ENCODE data around the gene SFTPB. TPM values are rescaled to one million over a fixed set of nuclear protein-coding genes. Genes with fewer than 3 reads are reported as not detected.

SFTPB gene
- total and polyA plus RNA-seq, 4 donors: not detected

DNA sequence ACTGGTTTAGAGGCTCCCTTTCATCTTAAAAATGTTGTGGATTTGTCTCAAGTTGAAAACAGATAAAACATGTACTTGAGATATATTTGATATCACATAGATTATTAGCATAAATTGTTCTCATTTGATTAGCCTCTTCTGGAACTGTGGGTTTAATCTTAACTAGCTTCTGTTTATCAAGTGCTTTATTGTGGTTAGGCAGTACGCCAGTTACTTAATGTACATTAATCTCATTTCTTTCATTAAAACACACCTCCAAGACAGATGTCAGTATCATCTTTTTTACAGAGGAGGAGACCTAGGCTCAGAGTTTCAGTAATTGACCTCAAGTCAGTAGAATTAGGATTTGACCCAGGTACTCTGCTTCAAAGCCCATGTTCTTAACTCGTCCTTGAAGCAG lies 21.8 kb downstream of the SFTPB start (continued):
- TF ChIP-seq, protein P1, sequence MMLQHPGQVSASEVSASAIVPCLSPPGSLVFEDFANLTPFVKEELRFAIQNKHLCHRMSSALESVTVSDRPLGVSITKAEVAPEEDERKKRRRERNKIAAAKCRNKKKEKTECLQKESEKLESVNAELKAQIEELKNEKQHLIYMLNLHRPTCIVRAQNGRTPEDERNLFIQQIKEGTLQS (IDR thresholded peaks at IDR 0.05): no peak
- TF ChIP-seq FOXA1 (IDR thresholded peaks at IDR 0.05): no peak
- TF ChIP-seq EGR1 (IDR thresholded peaks at IDR 0.05; ENCODE audit: low read depth in 2 of 2): no peak
- TF ChIP-seq NR2F2 (IDR thresholded peaks at IDR 0.05): no peak
- TF ChIP-seq, protein P2, sequence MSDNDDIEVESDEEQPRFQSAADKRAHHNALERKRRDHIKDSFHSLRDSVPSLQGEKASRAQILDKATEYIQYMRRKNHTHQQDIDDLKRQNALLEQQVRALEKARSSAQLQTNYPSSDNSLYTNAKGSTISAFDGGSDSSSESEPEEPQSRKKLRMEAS (IDR thresholded peaks at IDR 0.05): no peak

DNA sequence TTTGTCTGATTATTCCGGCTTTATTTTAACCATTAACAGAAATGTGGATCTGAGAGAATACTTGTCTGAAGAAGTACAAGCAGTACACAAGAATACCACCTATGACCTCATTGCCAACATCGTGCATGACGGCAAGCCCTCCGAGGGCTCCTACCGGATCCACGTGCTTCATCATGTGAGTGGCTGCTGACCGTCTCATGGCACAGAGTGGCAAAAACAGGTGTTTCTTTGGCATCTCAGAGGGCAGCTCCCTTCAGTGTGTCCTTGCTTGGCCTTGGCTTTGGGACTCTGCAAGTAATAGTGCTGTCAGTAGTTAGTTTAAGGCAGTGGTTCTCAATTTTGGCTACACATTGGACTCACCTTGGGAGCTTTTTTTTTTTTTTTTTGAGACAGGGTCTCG lies 23.1 kb downstream of the SFTPB start:
- H3K4me1 ChIP-seq (ENCODE audit: control insufficient read depth in 4 of 4, insufficient read depth in 4 of 4, low read length in 3 of 4): no peaks in the 10 kb centered on the region
- peaks cover 17 to 86% (median 71%) of the 10 kb centered on the region in 4 donors for H3K36me3 ChIP-seq (ENCODE audit: control insufficient read depth in 4 of 4, insufficient read depth in 3 of 4, low read depth in 1 of 4, low read length in 3 of 4)
- no peak overlapping the region for H3K27ac ChIP-seq (ENCODE audit: low read depth in 1 of 2, low read length in 2 of 2)
- no peak for DNase-seq (ENCODE audit: low spot score)
- no peaks in the 10 kb centered on the region for H3K27me3 ChIP-seq (ENCODE audit: control insufficient read depth in 4 of 4, insufficient read depth in 4 of 4, low read length in 3 of 4)
- WGBS: 94% methylated on average over 8 of the region's 8 CpGs
- no peaks in the 10 kb centered on the region for H3K9me3 ChIP-seq (ENCODE audit: control insufficient read depth in 4 of 4, low read length in 3 of 4)
- TF ChIP-seq, protein P2 (IDR thresholded peaks at IDR 0.05): no peak
- TF ChIP-seq YY1 (IDR thresholded peaks at IDR 0.05) (no peak), FOXA2 (IDR thresholded peaks at IDR 0.05) (no peak), HNF4A (conservative IDR thresholded peaks at IDR 0.05) (no peak), JUND (IDR thresholded peaks at IDR 0.05) (no peak), SP1 (IDR thresholded peaks at IDR 0.05) (no peak), GABPA (IDR thresholded peaks at IDR 0.05 in 1 of 2, conservative IDR thresholded peaks at IDR 0.05 in 1 of 2) (no peak), NR2F2 (IDR thresholded peaks at IDR 0.05) (no peak), RAD21 (IDR thresholded peaks at IDR 0.05) (no peak), HNF4G (IDR thresholded peaks at IDR 0.05) (no peak), RXRA (IDR thresholded peaks at IDR 0.05) (no peak)
- TF ChIP-seq, protein P3, sequence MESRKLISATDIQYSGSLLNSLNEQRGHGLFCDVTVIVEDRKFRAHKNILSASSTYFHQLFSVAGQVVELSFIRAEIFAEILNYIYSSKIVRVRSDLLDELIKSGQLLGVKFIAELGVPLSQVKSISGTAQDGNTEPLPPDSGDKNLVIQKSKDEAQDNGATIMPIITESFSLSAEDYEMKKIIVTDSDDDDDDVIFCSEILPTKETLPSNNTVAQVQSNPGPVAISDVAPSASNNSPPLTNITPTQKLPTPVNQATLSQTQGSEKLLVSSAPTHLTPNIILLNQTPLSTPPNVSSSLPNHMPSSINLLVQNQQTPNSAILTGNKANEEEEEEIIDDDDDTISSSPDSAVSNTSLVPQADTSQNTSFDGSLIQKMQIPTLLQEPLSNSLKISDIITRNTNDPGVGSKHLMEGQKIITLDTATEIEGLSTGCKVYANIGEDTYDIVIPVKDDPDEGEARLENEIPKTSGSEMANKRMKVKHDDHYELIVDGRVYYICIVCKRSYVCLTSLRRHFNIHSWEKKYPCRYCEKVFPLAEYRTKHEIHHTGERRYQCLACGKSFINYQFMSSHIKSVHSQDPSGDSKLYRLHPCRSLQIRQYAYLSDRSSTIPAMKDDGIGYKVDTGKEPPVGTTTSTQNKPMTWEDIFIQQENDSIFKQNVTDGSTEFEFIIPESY (IDR thresholded peaks at IDR 0.05): no peak
- TF ChIP-seq, protein P1 (IDR thresholded peaks at IDR 0.05): no peak
- H3K9ac ChIP-seq (ENCODE audit: low read depth in 1 of 2, low read length in 2 of 2): no peak overlapping the region
- H3K4me3 ChIP-seq (ENCODE audit: low read depth in 1 of 3, low read length in 3 of 3): no peak overlapping the region

DNA sequence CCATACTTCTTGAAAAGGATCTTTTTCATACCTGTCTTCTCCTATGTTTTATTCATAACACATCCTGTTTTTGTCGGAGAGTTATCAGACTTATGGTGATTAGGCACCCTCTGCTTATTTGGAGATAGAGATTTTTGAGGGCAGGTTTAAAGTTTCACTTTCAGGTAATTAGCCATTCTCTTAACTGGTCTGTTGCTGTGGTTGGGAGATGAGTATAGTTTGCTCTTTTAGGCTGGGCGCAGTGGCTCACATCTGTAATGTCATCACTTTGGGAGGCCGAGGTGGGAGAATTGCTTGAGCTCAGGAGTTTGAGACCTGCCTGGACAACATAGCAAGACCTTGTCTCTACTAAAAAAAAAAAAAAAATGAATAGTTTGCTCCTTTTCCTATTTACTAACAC lies 25.3 kb downstream of the SFTPB start:
- no peaks in the 10 kb centered on the region for H3K4me1 ChIP-seq (ENCODE audit: control insufficient read depth in 4 of 4, insufficient read depth in 4 of 4, low read length in 3 of 4)
- peaks cover 17 to 80% (median 66%) of the 10 kb centered on the region in 4 donors for H3K36me3 ChIP-seq (ENCODE audit: control insufficient read depth in 4 of 4, insufficient read depth in 3 of 4, low read depth in 1 of 4, low read length in 3 of 4)
- H3K9me3 ChIP-seq (ENCODE audit: control insufficient read depth in 4 of 4, low read length in 3 of 4): no peaks in the 10 kb centered on the region
- WGBS: 92% methylated on average over 3 of the region's 3 CpGs
- H3K4me3 ChIP-seq (ENCODE audit: low read depth in 1 of 3, low read length in 3 of 3): no peak overlapping the region
- H3K9ac ChIP-seq (ENCODE audit: low read depth in 1 of 2, low read length in 2 of 2): no peak overlapping the region
- TF ChIP-seq FOXA2 (IDR thresholded peaks at IDR 0.05): no peak
- TF ChIP-seq, protein P4, sequence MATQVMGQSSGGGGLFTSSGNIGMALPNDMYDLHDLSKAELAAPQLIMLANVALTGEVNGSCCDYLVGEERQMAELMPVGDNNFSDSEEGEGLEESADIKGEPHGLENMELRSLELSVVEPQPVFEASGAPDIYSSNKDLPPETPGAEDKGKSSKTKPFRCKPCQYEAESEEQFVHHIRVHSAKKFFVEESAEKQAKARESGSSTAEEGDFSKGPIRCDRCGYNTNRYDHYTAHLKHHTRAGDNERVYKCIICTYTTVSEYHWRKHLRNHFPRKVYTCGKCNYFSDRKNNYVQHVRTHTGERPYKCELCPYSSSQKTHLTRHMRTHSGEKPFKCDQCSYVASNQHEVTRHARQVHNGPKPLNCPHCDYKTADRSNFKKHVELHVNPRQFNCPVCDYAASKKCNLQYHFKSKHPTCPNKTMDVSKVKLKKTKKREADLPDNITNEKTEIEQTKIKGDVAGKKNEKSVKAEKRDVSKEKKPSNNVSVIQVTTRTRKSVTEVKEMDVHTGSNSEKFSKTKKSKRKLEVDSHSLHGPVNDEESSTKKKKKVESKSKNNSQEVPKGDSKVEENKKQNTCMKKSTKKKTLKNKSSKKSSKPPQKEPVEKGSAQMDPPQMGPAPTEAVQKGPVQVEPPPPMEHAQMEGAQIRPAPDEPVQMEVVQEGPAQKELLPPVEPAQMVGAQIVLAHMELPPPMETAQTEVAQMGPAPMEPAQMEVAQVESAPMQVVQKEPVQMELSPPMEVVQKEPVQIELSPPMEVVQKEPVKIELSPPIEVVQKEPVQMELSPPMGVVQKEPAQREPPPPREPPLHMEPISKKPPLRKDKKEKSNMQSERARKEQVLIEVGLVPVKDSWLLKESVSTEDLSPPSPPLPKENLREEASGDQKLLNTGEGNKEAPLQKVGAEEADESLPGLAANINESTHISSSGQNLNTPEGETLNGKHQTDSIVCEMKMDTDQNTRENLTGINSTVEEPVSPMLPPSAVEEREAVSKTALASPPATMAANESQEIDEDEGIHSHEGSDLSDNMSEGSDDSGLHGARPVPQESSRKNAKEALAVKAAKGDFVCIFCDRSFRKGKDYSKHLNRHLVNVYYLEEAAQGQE (IDR thresholded peaks at IDR 0.05): no peak
- TF ChIP-seq RXRA (IDR thresholded peaks at IDR 0.05): no peak
- TF ChIP-seq, protein P1 (IDR thresholded peaks at IDR 0.05): no peak
- no peak for TF ChIP-seq NR2F2 (IDR thresholded peaks at IDR 0.05)
- TF ChIP-seq JUND (IDR thresholded peaks at IDR 0.05): no peak
- no peak for TF ChIP-seq EGR1 (IDR thresholded peaks at IDR 0.05; ENCODE audit: low read depth in 2 of 2)
- H3K27me3 ChIP-seq (ENCODE audit: control insufficient read depth in 4 of 4, insufficient read depth in 4 of 4, low read length in 3 of 4): no peaks in the 10 kb centered on the region
- no peak for DNase-seq (ENCODE audit: low spot score)
- H3K27ac ChIP-seq (ENCODE audit: low read depth in 1 of 2, low read length in 2 of 2): no peak overlapping the region

Measured in liver (tissue), 9 donors.